ENCODE data around the gene SSPN. TPM values are rescaled to one million over a fixed set of nuclear protein-coding genes. Genes with fewer than 3 reads are reported as not detected.

SSPN gene
- total RNA-seq (2014; rRNA removed; shearing (Covaris generic)) = 1.4 TPM in 1 of 2 replicates, not detected in the other
- polyA plus RNA-seq (2015; cell fraction: cytosol; rRNA removed) = 0.19 and 1.7 TPM in 2 replicates
- 0.10 and 2.2 TPM in 2 replicates for polyA plus RNA-seq (2015; cell fraction: nucleus; rRNA removed)

- DNase-seq (ENCODE audit: low read depth) = no peak
Observed at GRCh38 chr12:26195250-26195640, at the start of gene SSPN. Gene SSPN, plus strand, starts transcription at chr12:26195573. Its CDS starts 100 bp downstream, at chr12:26195673.

- DNase-seq (ENCODE audit: low read depth) = no peak
Observed at GRCh38 chr12:26148291-26148690, 47.1 kb upstream of the SSPN start.

GRCh38 chr12:26149968-26150500, 45.3 kb upstream of the SSPN start:
- no peak for DNase-seq (ENCODE audit: low read depth)

- DNase-seq (ENCODE audit: low read depth) = no peak
Observed at GRCh38 chr12:26150736-26151450, 44.5 kb upstream of the SSPN start.

GRCh38 chr12:26152507-26153102, 42.8 kb upstream of the SSPN start:
- no peak for DNase-seq (ENCODE audit: low read depth)

GRCh38 chr12:26153421-26154154, 41.8 kb upstream of the SSPN start:
- peak; percentile 97 for DNase-seq (ENCODE audit: low read depth)

GRCh38 chr12:26156201-26156871, 39.0 kb upstream of the SSPN start:
- no peak for DNase-seq (ENCODE audit: low read depth)

- no peak for DNase-seq (ENCODE audit: low read depth)
Observed at GRCh38 chr12:26157001-26157400, 38.4 kb upstream of the SSPN start.

- no peak for DNase-seq (ENCODE audit: low read depth)
Observed at GRCh38 chr12:26158078-26158764, 37.2 kb upstream of the SSPN start.

GRCh38 chr12:26162174-26162573, 33.2 kb upstream of the SSPN start:
- no peak for DNase-seq (ENCODE audit: low read depth)

GRCh38 chr12:26162905-26163304, 32.5 kb upstream of the SSPN start:
- DNase-seq (ENCODE audit: low read depth) = no peak

- DNase-seq (ENCODE audit: low read depth) = no peak
Observed at GRCh38 chr12:26164118-26164517, 31.3 kb upstream of the SSPN start.

GRCh38 chr12:26172013-26172412, 23.4 kb upstream of the SSPN start:
- DNase-seq (ENCODE audit: low read depth) = no peak

GRCh38 chr12:26172539-26172938, 22.8 kb upstream of the SSPN start:
- no peak for DNase-seq (ENCODE audit: low read depth)

GRCh38 chr12:26172946-26173552, 22.3 kb upstream of the SSPN start:
- no peak for DNase-seq (ENCODE audit: low read depth)

- DNase-seq (ENCODE audit: low read depth) = no peak
Observed at GRCh38 chr12:26176725-26177124, 18.6 kb upstream of the SSPN start.

GRCh38 chr12:26177283-26177682, 18.1 kb upstream of the SSPN start:
- DNase-seq (ENCODE audit: low read depth) = peak; percentile 8

- no peak for DNase-seq (ENCODE audit: low read depth)
Observed at GRCh38 chr12:26179826-26180225, 15.5 kb upstream of the SSPN start.

GRCh38 chr12:26182377-26182776, 13.0 kb upstream of the SSPN start:
- DNase-seq (ENCODE audit: low read depth) = no peak
